ENCODE results near the gene NINJ1. TPM values are rescaled to one million over a fixed set of nuclear protein-coding genes. Genes with fewer than 3 reads are reported as not detected.
A peak's percentile ranks its signal among the peaks of the same experiment; 100 is the strongest.

Gene NINJ1
- total RNA-seq, 2 experiments from 2014 or later = 118 to 120 TPM

- H3K4me1 Mint-ChIP-seq (ENCODE audit: low read depth) = peaks cover 67% of the 10 kb centered on the region
- intact Hi-C loops (cut with micrococcal nuclease) = loop anchor here (5.0 to 10.0 kb wide), 3 partner anchors 33 to 131 kb away; partner anchors contain the start of gene NINJ1
- peaks cover 17% of the 10 kb centered on the region for H3K9me3 Mint-ChIP-seq
- no peak for TF ChIP-seq CTCF (IDR thresholded peaks at IDR 0.05)
- POLR2A ChIA-PET = interaction anchor here (0.9 to 1.9 kb wide), 13 partner anchors 10 to 130 kb away, joined by 3 to 8 read pairs (median 5); partner anchors contain the start of gene NINJ1
- peak; percentile 100 for DNase-seq
- peak overlapping the region; percentile 86 for H3K4me3 Mint-ChIP-seq
- CTCF ChIA-PET = interaction anchor here (0.6 to 4.4 kb wide), 5 partner anchors 13 to 92 kb away, joined by 3 to 25 read pairs (median 3); no protein-coding TSS in a partner anchor
- no peaks in the 10 kb centered on the region for H3K27me3 Mint-ChIP-seq
- H3K36me3 Mint-ChIP-seq (ENCODE audit: low read depth) = peaks cover 9% of the 10 kb centered on the region
- peak; percentile 82 for ATAC-seq
- H3K27ac Mint-ChIP-seq = peak overlapping the region; percentile 97
Observed at GRCh38 chr9:93095205-93096130, 38.6 kb downstream of the NINJ1 start.

GRCh38 chr9:93094658-93095204 lies 39.3 kb downstream of the NINJ1 start:
- Mint-ChIP-seq H3K36me3 (ENCODE audit: low read depth) (peaks cover 16% of the 10 kb centered on the region), H3K27me3 (no peaks in the 10 kb centered on the region), H3K27ac (peak overlapping the region; percentile 97), H3K9me3 (peaks cover 19% of the 10 kb centered on the region), H3K4me3 (peak overlapping the region; percentile 81), H3K4me1 (ENCODE audit: low read depth) (peaks cover 68% of the 10 kb centered on the region)
- ATAC-seq (no peak), DNase-seq (peak; percentile 44)
- TF ChIP-seq CTCF (IDR thresholded peaks at IDR 0.05) = no peak
- ChIA-PET POLR2A (interaction anchor here (0.9 to 1.8 kb wide), 10 partner anchors 11 to 129 kb away, joined by 3 to 8 read pairs (median 4); no protein-coding TSS in a partner anchor), CTCF (interaction anchor here (0.6 to 1.0 kb wide), 3 partner anchors 14 to 91 kb away, joined by 3 read pairs; no protein-coding TSS in a partner anchor)
- intact Hi-C loops (cut with micrococcal nuclease) = loop anchor here (5.0 to 10.0 kb wide), 3 partner anchors 32 to 130 kb away; partner anchors contain the start of gene NINJ1

DNA sequence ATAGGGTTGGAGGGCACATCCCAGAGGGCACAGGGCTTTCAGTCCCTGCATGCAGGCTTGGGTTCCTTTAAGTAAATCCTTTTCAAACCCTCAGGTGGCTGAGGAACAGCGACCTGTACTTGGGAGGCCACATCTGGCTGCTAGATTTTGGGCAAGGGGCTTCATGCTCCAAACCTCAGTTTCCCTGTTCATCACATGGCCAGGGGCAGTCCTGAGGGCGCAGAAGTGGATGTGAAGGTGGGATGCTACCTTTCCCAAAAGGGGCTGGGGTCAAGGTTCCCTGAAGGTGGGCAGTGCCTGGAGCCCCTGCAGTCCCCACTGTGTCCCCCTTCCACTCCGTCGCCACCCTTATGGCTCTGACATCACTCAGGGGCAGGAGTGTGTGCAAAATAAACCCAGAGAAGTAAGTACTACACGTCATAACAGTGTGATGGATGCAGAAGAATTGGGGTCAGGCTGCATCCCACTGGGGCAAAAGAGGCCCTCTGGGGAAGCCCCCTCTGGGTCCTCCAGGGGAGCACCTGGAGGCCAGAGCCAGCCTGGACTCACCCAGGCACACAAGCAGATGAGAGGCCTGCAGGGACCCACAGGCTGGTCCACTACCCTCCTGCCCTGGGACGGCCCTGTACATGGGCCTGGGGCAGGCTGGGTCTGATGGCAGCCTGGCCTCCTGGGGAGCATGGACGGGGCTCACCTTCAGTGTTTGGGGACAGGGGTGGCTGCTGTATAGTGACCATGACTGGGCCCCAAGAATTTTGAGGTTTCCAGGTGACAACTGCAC lies 40.0 kb downstream of the NINJ1 start:
- TF ChIP-seq CTCF (IDR thresholded peaks at IDR 0.05) = no peak
- peaks cover 19% of the 10 kb centered on the region for H3K9me3 Mint-ChIP-seq
- DNase-seq (peak; percentile 19), ATAC-seq (no peak)
- H3K4me3 Mint-ChIP-seq = peak overlapping the region; percentile 81
- ChIA-PET CTCF (interaction anchor here (0.8 to 1.4 kb wide), 2 partner anchors 15 to 91 kb away, joined by 3 to 5 read pairs; no protein-coding TSS in a partner anchor), POLR2A (interaction anchor here (1.0 to 1.8 kb wide), 8 partner anchors 10 to 127 kb away, joined by 3 to 8 read pairs (median 4); no protein-coding TSS in a partner anchor)
- intact Hi-C loops (cut with micrococcal nuclease) = loop anchor here (10.0 kb wide), 1 partner anchor 129 kb away; no protein-coding TSS in a partner anchor
- H3K4me1 Mint-ChIP-seq (ENCODE audit: low read depth) = peaks cover 70% of the 10 kb centered on the region
- peak overlapping the region; percentile 97 for H3K27ac Mint-ChIP-seq
- H3K36me3 Mint-ChIP-seq (ENCODE audit: low read depth) = peaks cover 23% of the 10 kb centered on the region
- no peaks in the 10 kb centered on the region for H3K27me3 Mint-ChIP-seq

GRCh38 chr9:93093127-93093876 lies 40.7 kb downstream of the NINJ1 start:
- ChIA-PET POLR2A (interaction anchor here (1.0 to 3.0 kb wide), 4 partner anchors 18 to 126 kb away, joined by 3 to 12 read pairs (median 4); no protein-coding TSS in a partner anchor), CTCF (interaction anchor here (1.4 kb wide), 1 partner anchor 90 kb away, joined by 5 read pairs; no protein-coding TSS in a partner anchor)
- no peak for TF ChIP-seq CTCF (IDR thresholded peaks at IDR 0.05)
- H3K27ac Mint-ChIP-seq = peak overlapping the region; percentile 97
- peaks cover 73% of the 10 kb centered on the region for H3K4me1 Mint-ChIP-seq (ENCODE audit: low read depth)
- intact Hi-C loops (cut with micrococcal nuclease) = loop anchor here (10.0 kb wide), 1 partner anchor 129 kb away; no protein-coding TSS in a partner anchor
- H3K4me3 Mint-ChIP-seq = peak overlapping the region; percentile 5
- ATAC-seq = no peak
- DNase-seq = peak; percentile 53
- H3K9me3 Mint-ChIP-seq = peaks cover 19% of the 10 kb centered on the region
- no peaks in the 10 kb centered on the region for H3K27me3 Mint-ChIP-seq
- H3K36me3 Mint-ChIP-seq (ENCODE audit: low read depth) = peaks cover 29% of the 10 kb centered on the region

Data from activated CD8-positive, alpha-beta T cell treated with anti-CD3 and anti-CD28 coated beads for 36 hours (primary cell).